ENCODE measurements around the gene ARFGAP2. TPM values are rescaled to one million over a fixed set of nuclear protein-coding genes. Genes with fewer than 3 reads are reported as not detected.

ARFGAP2 gene
- polyA plus RNA-seq, 1 donor (not counting 4 experiments of a cell fraction or from before 2014, with no cell fraction given), result 51.0 TPM

- dilution Hi-C loops (cut with MboI; ENCODE audit: extremely low pct_ligation_motif_present, low sequenced_read_pairs), result no loop called here
- no peak overlapping the region for H3K27ac ChIP-seq (ENCODE audit: control insufficient read depth, insufficient read depth, low read length)
- FAIRE-seq, result no peak
Observed at GRCh38 chr11:47155879-47156278, 20.8 kb downstream of the ARFGAP2 start.

GRCh38 chr11:47154616-47155570 lies 21.8 kb downstream of the ARFGAP2 start:
- no peaks in the 10 kb centered on the region for H4K20me1 ChIP-seq (ENCODE audit: control insufficient read depth, extremely low read depth, insufficient read depth, low read length)
- dilution Hi-C loops (cut with MboI; ENCODE audit: extremely low pct_ligation_motif_present, low sequenced_read_pairs), result no loop called here

More at GRCh38 chr11:47155879-47156278, 20.8 kb downstream of the ARFGAP2 start:
- Histone ChIP-seq H3K4me3 (ENCODE audit: control insufficient read depth in 2 of 3, extremely low read depth in 1 of 3, insufficient read depth in 2 of 3, low read depth in 1 of 3, low read length in 3 of 3) (no peak overlapping the region), H3K4me2 (ENCODE audit: control insufficient read depth, extremely low read depth, insufficient read depth, low read depth, low read length) (no peak overlapping the region), H3K27me3 (ENCODE audit: control insufficient read depth, extremely low read depth, insufficient read depth, low read length) (no peaks in the 10 kb centered on the region), H3K9me3 (ENCODE audit: control insufficient read depth, low read depth, low read length) (no peaks in the 10 kb centered on the region), H2AFZ (ENCODE audit: control insufficient read depth, low read length) (no peak overlapping the region), H3K4me1 (ENCODE audit: control insufficient read depth, extremely low read depth, insufficient read depth, low read length) (peaks cover 9% of the 10 kb centered on the region), H4K20me1 (ENCODE audit: control insufficient read depth, extremely low read depth, insufficient read depth, low read length) (no peaks in the 10 kb centered on the region), H3K9ac (ENCODE audit: control insufficient read depth, extremely low read depth, insufficient read depth, low read length) (no peak overlapping the region), H3K9me1 (ENCODE audit: control insufficient read depth, extremely low read depth, insufficient read depth, low read length) (no peaks in the 10 kb centered on the region), H3K79me2 (ENCODE audit: control insufficient read depth, insufficient read depth, low read length) (no peaks in the 10 kb centered on the region), H3K36me3 (ENCODE audit: control insufficient read depth in 2 of 2, extremely low read depth in 1 of 2, insufficient read depth in 2 of 2, low read length in 2 of 2) (peaks cover 2 to 4% of the 10 kb centered on the region in 2 experiments)
- no peak for DNase-seq (ENCODE audit: low read depth, low spot score)
- TF ChIP-seq EZH2 (IDR thresholded peaks at IDR 0.05; ENCODE audit: low read length) (no peak), CTCF (optimal IDR thresholded peaks at IDR 0.05 in 1 of 3, IDR thresholded peaks at IDR 0.05 in 1 of 3, conservative IDR thresholded peaks at IDR 0.05 in 1 of 3; ENCODE audit: extremely low read depth in 1 of 3, insufficient read depth in 2 of 3, low read length in 3 of 3) (no peak)

More at GRCh38 chr11:47154616-47155570, 21.8 kb downstream of the ARFGAP2 start:
- Histone ChIP-seq H3K27me3 (ENCODE audit: control insufficient read depth, extremely low read depth, insufficient read depth, low read length) (no peaks in the 10 kb centered on the region), H3K79me2 (ENCODE audit: control insufficient read depth, insufficient read depth, low read length) (no peaks in the 10 kb centered on the region), H3K4me1 (ENCODE audit: control insufficient read depth, extremely low read depth, insufficient read depth, low read length) (peaks cover 9% of the 10 kb centered on the region), H3K9me1 (ENCODE audit: control insufficient read depth, extremely low read depth, insufficient read depth, low read length) (peaks cover 3% of the 10 kb centered on the region), H3K36me3 (ENCODE audit: control insufficient read depth in 2 of 2, extremely low read depth in 1 of 2, insufficient read depth in 2 of 2, low read length in 2 of 2) (peaks cover 0 to 2% of the 10 kb centered on the region in 2 experiments), H3K9me3 (ENCODE audit: control insufficient read depth, low read depth, low read length) (no peaks in the 10 kb centered on the region), H2AFZ (ENCODE audit: control insufficient read depth, low read length) (no peak overlapping the region), H3K27ac (ENCODE audit: control insufficient read depth, insufficient read depth, low read length) (no peak overlapping the region), H3K4me3 (ENCODE audit: control insufficient read depth in 2 of 3, extremely low read depth in 1 of 3, insufficient read depth in 2 of 3, low read depth in 1 of 3, low read length in 3 of 3) (no peak overlapping the region), H3K9ac (ENCODE audit: control insufficient read depth, extremely low read depth, insufficient read depth, low read length) (no peak overlapping the region), H3K4me2 (ENCODE audit: control insufficient read depth, extremely low read depth, insufficient read depth, low read depth, low read length) (no peak overlapping the region)
- no peak for TF ChIP-seq EZH2 (IDR thresholded peaks at IDR 0.05; ENCODE audit: low read length)
- no peak for TF ChIP-seq CTCF (optimal IDR thresholded peaks at IDR 0.05 in 1 of 3, IDR thresholded peaks at IDR 0.05 in 1 of 3, conservative IDR thresholded peaks at IDR 0.05 in 1 of 3; ENCODE audit: extremely low read depth in 1 of 3, insufficient read depth in 2 of 3, low read length in 3 of 3)
- FAIRE-seq, result no peak
- DNase-seq (ENCODE audit: low read depth, low spot score), result no peak
